HepG2 (cell line): ENCODE results near the gene LCK. TPM values are rescaled to one million over a fixed set of nuclear protein-coding genes. Genes with fewer than 3 reads are reported as not detected.

Experiments used
- ARID5B ChIP-seq: IDR thresholded peaks from 2 replicates; pipeline ENCODE4 v1.4.0; 2020; ENCODE audit warnings: mild to moderate bottlenecking, missing genetic modification reagents
- ATAD3A ChIP-seq: sonication (generic); formaldehyde crosslinking; IDR thresholded peaks from 2 replicates; pipeline ENCODE4 v1.4.0; 2020; ENCODE audit warnings: missing genetic modification reagents
- CHD4 ChIP-seq: fragments of 200-600 bp; sonication (generic); IDR thresholded peaks from 2 replicates; pipeline ENCODE4 v1.7.0; 2017; ENCODE audit warnings: mild to moderate bottlenecking, low read length, borderline replicate concordance
- GATA4 ChIP-seq: sonication (generic); IDR thresholded peaks from 2 replicates; pipeline ENCODE4 v1.6.1; 2016; ENCODE audit warnings: antibody characterized with exemption, low read depth, borderline replicate concordance
- KLF16 ChIP-seq, 2 experiments: sonication (generic) in 1 of 2; formaldehyde crosslinking in 1 of 2; IDR thresholded peaks; 2 replicates each; pipeline versions ENCODE4 v1.6.1 to v1.8.0; 2016 to 2023; ENCODE audit warnings: missing genetic modification reagents in 2 of 2, missing compliant biosample characterization in 1 of 2
- KLF6 ChIP-seq: IDR thresholded peaks from 2 replicates; pipeline ENCODE4 v1.8.0; 2016; ENCODE audit warnings: missing biosample characterization, missing genetic modification reagents
- MEIS1 ChIP-seq: sonication (generic); formaldehyde crosslinking; IDR thresholded peaks from 2 replicates; pipeline ENCODE4 v1.9.0; 2021; ENCODE audit warnings: mild to moderate bottlenecking, missing genetic modification reagents, moderate library complexity, borderline replicate concordance
- MTA3 ChIP-seq: sonication (generic); formaldehyde crosslinking; IDR thresholded peaks from 2 replicates; pipeline ENCODE4 v1.4.0; 2020; ENCODE audit warnings: missing genetic modification reagents
- MZF1 ChIP-seq: sonication (generic); formaldehyde crosslinking; IDR thresholded peaks from 2 replicates; pipeline ENCODE4 v1.8.1; 2023; ENCODE audit warnings: mild to moderate bottlenecking, missing genetic modification reagents, borderline replicate concordance
- NFKB2 ChIP-seq: sonication (generic); formaldehyde crosslinking; IDR thresholded peaks from 2 replicates; pipeline ENCODE4 v1.4.0; 2020; ENCODE audit warnings: missing genetic modification reagents, borderline replicate concordance
- NFKBIZ ChIP-seq: IDR thresholded peaks from 2 replicates; pipeline ENCODE4 v1.6.1; 2018; ENCODE audit warnings: missing genetic modification reagents, missing compliant biosample characterization
- RARA ChIP-seq: IDR thresholded peaks from 2 replicates; pipeline ENCODE4 v1.6.1; 2016; ENCODE audit warnings: missing genetic modification reagents, missing compliant biosample characterization
- TFE3 ChIP-seq: IDR thresholded peaks from 2 replicates; pipeline ENCODE4 v1.6.1; 2016
- TGIF2 ChIP-seq: IDR thresholded peaks from 2 replicates; pipeline ENCODE4 v1.6.1; 2016; ENCODE audit warnings: control low read depth, missing compliant biosample characterization
- THRA ChIP-seq: sonication (generic); formaldehyde crosslinking; IDR thresholded peaks from 2 replicates; pipeline ENCODE4 v1.4.0; 2020; ENCODE audit warnings: missing genetic modification reagents, borderline replicate concordance
- ZNF317 ChIP-seq: sonication (generic); formaldehyde crosslinking; IDR thresholded peaks from 2 replicates; pipeline ENCODE4 v1.5.0; 2020; ENCODE audit warnings: mild to moderate bottlenecking, missing genetic modification reagents
- ZNF574 ChIP-seq: sonication (generic); formaldehyde crosslinking; IDR thresholded peaks from 2 replicates; pipeline ENCODE4 v1.4.0; 2020; ENCODE audit warnings: missing genetic modification reagents
- ZSCAN22 ChIP-seq: sonication (generic); formaldehyde crosslinking; IDR thresholded peaks from 2 replicates; pipeline ENCODE4 v1.4.0; 2020; ENCODE audit warnings: mild to moderate bottlenecking, missing genetic modification reagents
- ZSCAN30 ChIP-seq: sonication (generic); formaldehyde crosslinking; IDR thresholded peaks from 2 replicates; pipeline ENCODE4 v1.5.0; 2020; ENCODE audit warnings: mild to moderate bottlenecking, missing genetic modification reagents
- polyA plus RNA-seq, 8 experiments: library from polyadenylated mRNA; depleted of rRNA in 3 of 8; stranded (reverse) in 7 of 8; unstranded in 1 of 8; fragments of >200 nt; fragmentation: Illumina TruSeq in 4 of 8; extraction: Trizol in 4 of 8; gene quantifications; 2 replicates each; pipeline versions ENCODE4 v1.2.1 to v1.2.3, GENCODE V29; 2011 to 2016; ENCODE audit warnings: low read depth in 4 of 8, missing spikeins in 1 of 8, mixed read lengths in 1 of 8; ENCODE audit not compliant: insufficient read depth in 1 of 8
- total RNA-seq, 5 experiments: library from RNA; depleted of rRNA; stranded (reverse); fragments of >200 nt; fragmentation: Illumina TruSeq; extraction: Trizol; gene quantifications; 2 replicates each; pipeline ENCODE4 v1.2.3, GENCODE V29; 2016; ENCODE audit warnings: low read depth in 1 of 5

The LCK gene
- total and polyA plus RNA-seq, 2 of the 13 experiments (the other 11 are each of a cell fraction or from before 2014, with no cell fraction given): 0.93 to 1.8 TPM

DNA sequence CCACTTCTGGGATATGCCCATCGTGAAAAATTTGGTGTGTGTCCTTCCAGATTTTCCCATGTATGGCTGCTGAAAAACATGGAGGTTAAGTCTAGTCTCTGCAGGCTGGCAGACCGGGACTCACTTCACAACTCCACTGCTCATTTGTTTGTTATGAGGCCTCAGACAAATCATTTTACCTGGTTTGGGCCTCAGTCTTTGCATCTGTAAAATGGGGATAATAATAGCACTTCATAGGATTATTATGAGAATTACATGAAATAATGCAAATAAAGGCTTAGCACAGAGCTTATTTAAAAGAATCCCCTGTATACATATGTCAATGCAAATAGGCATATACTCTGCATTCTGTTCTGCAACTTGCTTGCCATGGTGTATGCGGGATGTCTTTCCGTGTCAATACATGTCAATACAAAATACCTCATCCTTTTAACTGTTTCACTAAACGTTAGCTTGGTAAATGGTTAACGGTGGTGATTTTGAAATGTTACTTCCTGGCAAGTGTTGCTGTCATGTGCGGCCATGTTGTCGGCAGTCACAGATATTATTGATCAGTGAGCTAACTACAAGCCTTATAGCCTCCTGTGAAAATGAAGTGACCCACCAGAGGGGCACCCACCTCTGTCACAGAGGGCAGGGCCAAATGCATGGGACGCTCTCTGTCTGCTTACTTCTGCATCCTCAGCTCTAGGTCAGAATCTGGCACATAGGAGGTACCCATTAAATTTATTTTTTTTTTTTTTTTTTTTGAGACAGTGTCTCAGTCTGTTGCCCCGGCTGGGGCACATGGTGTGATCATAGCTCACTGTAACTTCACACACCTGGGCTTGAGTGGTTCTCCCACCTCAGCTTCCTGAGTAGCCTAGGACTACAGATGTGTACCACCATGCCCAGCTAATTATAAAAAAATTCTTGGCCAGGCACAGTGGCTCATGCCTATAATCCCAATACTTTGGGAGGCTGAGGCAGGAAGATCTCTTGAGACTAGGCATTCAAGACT lies 4.3 kb downstream of the LCK start (continued):
- TF ChIP-seq ARID5B (CRISPR knock-in tag) (peak; percentile 76), THRA (CRISPR knock-in tag) (no peak), NFKBIZ (CRISPR knock-in tag) (0 out of 2 replicates have a peak, but pooled peaks have one; percentile 48), ATAD3A (CRISPR knock-in tag) (no peak), MTA3 (CRISPR knock-in tag) (no peak), ZSCAN22 (CRISPR knock-in tag) (no peak), KLF6 (CRISPR knock-in tag) (0 out of 2 replicates have a peak, but pooled peaks have one; percentile 39), KLF16 (CRISPR knock-in tag; IDR thresholded peaks at IDR 0.05) (peak in 1 of 2 experiments; percentile 51; a peak in 1 of 4 replicates), ZSCAN30 (CRISPR knock-in tag) (no peak), MEIS1 (no peak), MZF1 (CRISPR knock-in tag) (0 out of 2 replicates have a peak, but pooled peaks have one; percentile 36), CHD4 (peak; percentile 94; the same call in 1 of the 2 replicates), GATA4 (no peak), RARA (peak; percentile 45), TFE3 (peak; percentile 66), TGIF2 (CRISPR knock-in tag) (peak; percentile 68; the same call in 1 of the 2 replicates), NFKB2 (CRISPR knock-in tag) (no peak), ZNF574 (no peak), ZNF317 (CRISPR knock-in tag) (peak; percentile 26; the same call in 1 of the 2 replicates)
